HG03432 (cell line): Measurements from ENCODE around the gene RAMP3.
"Not testable (repeated sequence)": the region's sequence is repeated elsewhere in the genome, so short reads cannot be mapped to it uniquely, and the experiment has no call there.

Experiments used
- ATAC-seq: cut with Tn5 transposase; IDR thresholded peaks from one replicate; pipeline ENCODE4 v1.9.1; 2021; ENCODE audit warnings: mild to moderate bottlenecking, moderate library complexity; ENCODE audit not compliant: unreplicated experiment

RAMP3 gene

DNA sequence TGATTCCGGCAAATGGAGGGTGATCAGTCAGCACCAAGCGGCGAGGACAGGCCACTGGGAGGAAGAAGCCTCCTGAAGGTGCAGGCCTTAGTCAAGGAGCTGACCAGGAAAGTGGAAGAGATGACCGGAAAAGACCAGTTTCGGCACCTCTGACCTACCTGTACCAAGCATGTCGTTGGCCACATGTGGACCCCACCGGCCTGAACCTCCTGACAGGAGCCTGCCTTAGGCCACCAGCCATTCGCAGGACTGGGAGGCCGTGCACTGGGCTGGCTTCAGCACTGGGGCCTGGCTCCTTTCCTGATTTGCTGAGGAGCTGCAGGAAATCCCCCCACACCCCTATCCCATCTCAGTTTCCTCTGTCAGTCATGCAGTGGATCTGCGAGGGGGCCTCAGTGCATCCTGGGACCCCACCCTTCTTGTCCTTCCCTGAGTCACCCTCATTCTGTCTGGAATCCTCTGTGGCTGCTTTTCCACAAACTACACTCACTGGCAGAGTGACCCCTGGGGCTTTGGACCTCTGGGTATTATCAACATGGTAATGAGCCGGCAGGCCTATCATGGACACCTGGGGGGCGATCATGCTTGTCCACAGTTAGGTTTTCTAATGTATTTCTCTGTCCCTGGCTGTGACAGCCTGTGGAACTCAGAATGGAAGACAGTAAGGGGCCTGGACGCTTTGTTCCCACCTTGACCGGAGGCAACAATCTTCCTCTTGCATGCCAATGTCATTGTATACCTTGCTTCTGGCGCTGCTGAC lies 33.0 kb downstream of the RAMP3 start:
- no peak for ATAC-seq

- ATAC-seq, result no peak
These were observed 33.8 kb downstream of the RAMP3 start for GRCh38 chr7:45191396-45191795.

- no peak for ATAC-seq
These were observed 35.0 kb downstream of the RAMP3 start for GRCh38 chr7:45192621-45193041.

GRCh38 chr7:45193828-45194227 lies 36.2 kb downstream of the RAMP3 start:
- ATAC-seq, result no peak

- peak; percentile 87 for ATAC-seq
These were observed 38.8 kb downstream of the RAMP3 start for GRCh38 chr7:45196374-45196773.

DNA sequence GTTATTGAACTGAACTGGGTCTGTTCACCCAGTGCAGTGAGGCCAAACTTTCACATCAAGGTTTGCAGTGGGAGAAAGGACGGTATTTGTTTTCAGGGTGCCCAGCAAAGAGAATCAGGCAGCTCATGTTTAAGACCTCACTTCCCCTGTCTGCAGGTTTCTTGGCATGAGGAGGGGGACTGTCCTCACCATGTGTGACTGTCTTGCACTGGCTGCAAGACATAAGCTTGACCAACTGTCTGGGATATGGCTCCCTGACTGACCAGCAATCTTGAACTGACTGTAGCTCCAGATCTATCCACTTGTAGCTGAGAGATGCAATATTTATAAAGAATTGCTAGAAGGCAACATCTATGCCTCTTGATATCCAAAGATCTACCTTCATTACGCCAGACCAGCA lies 39.9 kb downstream of the RAMP3 start:
- ATAC-seq, result no peak

- no peak for ATAC-seq
These were observed 41.4 kb downstream of the RAMP3 start for GRCh38 chr7:45198986-45199385.

GRCh38 chr7:45199506-45199905 lies 41.9 kb downstream of the RAMP3 start:
- ATAC-seq, result no peak

- ATAC-seq, result no peak
These were observed 45.0 kb downstream of the RAMP3 start for GRCh38 chr7:45202625-45203024.

DNA sequence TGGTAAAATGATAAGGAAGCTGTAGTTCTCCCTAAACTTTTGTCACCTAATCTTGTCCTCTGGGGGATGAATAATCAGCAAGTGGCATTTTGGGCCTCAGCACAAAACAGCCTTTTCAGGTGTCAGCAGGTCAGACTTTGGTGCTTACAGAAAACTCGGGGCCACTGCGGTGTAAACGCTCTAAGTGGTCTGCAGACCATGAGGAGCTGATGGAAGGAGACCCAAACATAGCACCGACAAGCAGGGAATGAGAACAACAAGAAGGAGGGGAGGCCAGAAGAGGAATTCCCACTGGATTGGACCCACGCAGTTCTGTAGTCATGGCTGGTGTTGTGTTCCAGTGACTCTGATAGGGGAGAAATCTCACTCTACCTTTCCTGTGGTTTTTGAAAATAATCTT lies 45.4 kb downstream of the RAMP3 start:
- no peak for ATAC-seq

- no peak for ATAC-seq
These were observed 45.9 kb downstream of the RAMP3 start for GRCh38 chr7:45203459-45203858.

DNA sequence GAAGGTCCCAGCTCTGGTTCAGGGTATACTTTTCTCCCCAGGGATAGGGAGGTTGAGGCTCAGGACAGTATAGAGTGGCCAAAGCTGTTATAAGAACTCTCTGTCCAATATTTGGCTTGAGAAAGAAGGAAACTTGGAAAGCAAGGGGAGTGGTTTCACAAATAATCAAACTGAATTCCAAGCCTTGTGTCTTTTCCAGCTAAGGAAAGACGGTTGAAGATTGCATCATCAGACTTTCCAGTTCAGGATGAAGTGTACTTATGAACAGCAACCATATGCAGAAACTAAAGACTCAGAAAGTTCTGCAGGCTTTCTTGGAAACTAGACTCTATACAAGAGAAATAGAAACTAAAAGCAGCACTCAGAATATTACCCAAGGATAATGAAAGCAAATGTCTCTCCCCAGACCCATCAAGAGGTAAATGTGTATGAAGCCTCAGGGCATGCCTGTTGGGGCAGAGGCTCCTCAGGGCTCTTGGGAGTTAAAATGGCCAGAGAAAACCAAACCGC lies 46.4 kb downstream of the RAMP3 start:
- peak; percentile 93 for ATAC-seq

- not testable (repeated sequence) for ATAC-seq
These were observed 48.7 kb downstream of the RAMP3 start for GRCh38 chr7:45206266-45206665.

DNA sequence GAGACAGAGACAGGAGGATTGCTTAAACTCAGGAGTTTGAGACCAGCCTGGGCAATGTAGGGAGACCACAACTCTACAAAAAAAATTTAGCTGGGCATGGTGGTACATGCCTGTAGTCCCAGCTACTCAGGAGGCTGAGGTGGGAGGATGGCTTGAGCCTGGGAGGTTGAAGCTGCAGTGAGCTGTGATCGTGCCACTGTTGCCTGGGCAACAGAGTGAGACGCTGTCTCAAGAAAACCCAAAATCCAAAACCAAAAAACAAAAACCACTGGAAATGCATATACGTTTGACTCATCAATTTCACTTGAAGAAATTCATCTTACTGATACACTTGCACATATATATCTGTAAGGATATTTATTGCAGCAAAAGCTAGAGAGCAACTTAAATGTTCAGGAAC lies 52.3 kb downstream of the RAMP3 start:
- ATAC-seq, result not testable (repeated sequence)

DNA sequence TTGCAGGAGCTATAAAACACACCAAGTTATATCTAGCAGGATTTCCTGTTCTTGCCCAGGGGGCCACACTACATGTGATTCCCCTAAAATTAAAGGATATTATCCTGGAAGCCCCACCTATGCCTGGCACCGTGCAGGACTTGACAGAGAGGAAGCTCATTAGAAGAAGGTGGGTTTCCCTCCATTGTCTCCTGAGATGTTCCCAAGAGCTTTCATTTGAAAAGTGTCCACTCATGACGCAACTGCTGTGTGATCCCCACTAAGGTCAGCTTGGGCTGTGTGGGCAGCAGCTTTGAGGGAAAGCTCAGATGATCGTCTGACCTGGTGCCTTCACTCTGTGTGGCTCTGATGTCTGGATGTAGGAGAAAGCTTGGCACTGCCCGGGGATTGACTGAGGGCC lies 53.5 kb downstream of the RAMP3 start:
- ATAC-seq, result no peak

GRCh38 chr7:45211958-45212357 lies 54.4 kb downstream of the RAMP3 start:
- no peak for ATAC-seq

DNA sequence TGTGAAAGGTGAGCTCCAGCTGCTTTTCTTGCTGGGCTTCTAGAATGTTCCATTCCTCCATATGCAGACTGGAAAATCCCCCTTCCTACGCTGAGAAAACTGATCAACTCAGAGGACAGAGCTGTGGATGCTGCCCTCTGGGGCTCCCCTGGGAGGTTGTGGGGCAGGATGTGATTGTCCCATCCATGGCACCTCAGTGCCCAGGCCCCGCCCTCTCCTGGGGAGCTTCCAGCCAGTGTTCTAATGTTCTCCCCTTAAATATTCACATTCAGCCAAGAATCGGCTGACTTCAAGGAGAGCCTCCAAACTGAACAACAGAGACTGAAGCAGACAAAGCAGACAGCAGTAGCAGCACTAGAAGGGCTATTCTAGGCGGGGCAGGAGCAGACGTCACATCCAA lies 55.0 kb downstream of the RAMP3 start:
- ATAC-seq, result no peak

GRCh38 chr7:45215601-45216062 lies 58.0 kb downstream of the RAMP3 start:
- ATAC-seq, result no peak

DNA sequence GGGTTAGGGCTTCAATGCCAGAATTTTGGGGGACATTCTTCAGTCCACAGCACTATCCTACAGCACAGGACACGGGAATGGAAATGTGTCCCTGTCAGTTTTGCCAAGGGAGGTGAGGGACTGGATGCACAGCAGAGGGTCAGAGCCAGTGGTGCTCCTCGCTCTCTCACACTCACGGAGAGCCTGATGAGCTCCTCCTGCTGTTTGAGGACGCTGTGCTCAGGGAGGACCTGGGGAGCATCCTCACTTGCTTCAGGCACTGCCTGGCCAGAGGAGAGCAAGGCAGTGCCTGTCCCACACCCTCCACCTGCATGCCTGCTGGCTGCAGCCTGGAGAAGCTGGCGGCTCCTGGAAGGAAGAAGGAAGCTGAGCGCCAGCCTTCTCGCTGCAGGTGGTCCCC lies 58.6 kb downstream of the RAMP3 start:
- no peak for ATAC-seq

GRCh38 chr7:45216622-45217165 lies 59.1 kb downstream of the RAMP3 start:
- ATAC-seq, result no peak

GRCh38 chr7:45217358-45217757 lies 59.8 kb downstream of the RAMP3 start:
- no peak for ATAC-seq

GRCh38 chr7:45219130-45219529 lies 61.5 kb downstream of the RAMP3 start:
- no peak for ATAC-seq
